HEK293 (cell line): Measurements from ENCODE around the gene VEGFA.

Experiments used
- CTCF ChIA-PET: fragments of 350-600 bp; formaldehyde crosslinking; extraction: SDS; loops from one replicate; lab custom pipeline; 2021; ENCODE audit warnings: antibody characterized with exemption; lab: Yijun Ruan, JAX
- POLR2A ChIA-PET: fragments of 300-600 bp; formaldehyde crosslinking; extraction: SDS; loops from one replicate; lab custom pipeline; 2020; ENCODE audit warnings: antibody characterized with exemption, inconsistent platforms; lab: Yijun Ruan, JAX
- H3K27ac ChIP-seq: fragments of 200-500 bp; sonication (Bioruptor generic); 2 replicates; pipeline ENCODE4 v1.5.1; 2014; ENCODE audit warnings: low read depth, low read length, control low read depth, inconsistent platforms; ENCODE audit errors: extremely low read depth
- H3K36me3 ChIP-seq, 2 experiments: fragments of 200-500 bp in 1 of 2; sonication (Bioruptor generic) in 1 of 2; 1 replicate in 1 of 2; 2 replicates in 1 of 2; pipeline ENCODE4 v1.5.1; 2014 to 2017; ENCODE audit warnings: inconsistent platforms in 2 of 2, low read length in 2 of 2; ENCODE audit not compliant: control insufficient read depth in 2 of 2, insufficient read depth in 1 of 2
- H3K4me1 ChIP-seq: fragments of 200-500 bp; sonication (Bioruptor generic); 2 replicates; pipeline ENCODE4 v1.5.1; 2014; ENCODE audit warnings: mild to moderate bottlenecking, low read length, inconsistent platforms; ENCODE audit not compliant: control insufficient read depth, insufficient read depth
- H3K4me3 ChIP-seq: 2 replicates; pipeline ENCODE4 v1.5.1; 2011; ENCODE audit warnings: low read depth, mild to moderate bottlenecking, control low read depth, low read length, moderate library complexity
- H3K9me3 ChIP-seq: fragments of 200-500 bp; sonication (Bioruptor generic); 2 replicates; pipeline ENCODE4 v1.5.1; 2014; ENCODE audit warnings: low read depth, low read length, inconsistent platforms; ENCODE audit not compliant: control insufficient read depth, insufficient read depth
- GLIS1 ChIP-seq: fragments of 450-650 bp; formaldehyde crosslinking; IDR thresholded peaks from 2 replicates; pipeline ENCODE4 v1.5.1; 2016; ENCODE audit warnings: missing biosample characterization, missing genetic modification characterization
- HOXC10 ChIP-seq: sonication (generic); formaldehyde crosslinking; IDR thresholded peaks from 2 replicates; pipeline ENCODE4 v1.8.1; 2023; ENCODE audit warnings: mild to moderate bottlenecking, missing genetic modification reagents
- KLF7 ChIP-seq: fragments of 450-650 bp; formaldehyde crosslinking; IDR thresholded peaks from 2 replicates; pipeline ENCODE4 v1.5.1; 2016; ENCODE audit warnings: missing biosample characterization, missing genetic modification characterization, borderline replicate concordance
- PBX3 ChIP-seq: sonication (generic); formaldehyde crosslinking; IDR thresholded peaks from 2 replicates; pipeline ENCODE4 v1.8.1; 2022; ENCODE audit warnings: mild to moderate bottlenecking, moderate library complexity, missing genetic modification reagents
- ZBTB11 ChIP-seq: fragments of 450-650 bp; formaldehyde crosslinking; conservative IDR thresholded peaks from 2 replicates; pipeline ENCODE4 v1.5.1; 2016; ENCODE audit warnings: low read depth, missing biosample characterization, missing genetic modification characterization
- ZBTB17 ChIP-seq: fragments of 450-650 bp; formaldehyde crosslinking; IDR thresholded peaks from 2 replicates; pipeline ENCODE4 v1.5.1; 2016; ENCODE audit warnings: missing biosample characterization, missing genetic modification characterization
- ZBTB48 ChIP-seq: fragments of 450-650 bp; formaldehyde crosslinking; IDR thresholded peaks from 2 replicates; pipeline ENCODE4 v1.5.1; 2016; ENCODE audit warnings: missing biosample characterization, missing genetic modification characterization
- ZNF26 ChIP-seq: fragments of 450-650 bp; formaldehyde crosslinking; IDR thresholded peaks from 2 replicates; pipeline ENCODE4 v1.5.1; 2016; ENCODE audit warnings: missing biosample characterization, missing genetic modification characterization
- ZNF280C ChIP-seq: fragments of 450-650 bp; formaldehyde crosslinking; IDR thresholded peaks from 2 replicates; pipeline ENCODE4 v1.5.1; 2016; ENCODE audit warnings: missing biosample characterization, missing genetic modification characterization
- ZNF324 ChIP-seq: fragments of 450-650 bp; formaldehyde crosslinking; IDR thresholded peaks from 2 replicates; pipeline ENCODE4 v1.5.1; 2016; ENCODE audit warnings: missing biosample characterization, missing genetic modification characterization
- ZNF391 ChIP-seq: fragments of 450-650 bp; formaldehyde crosslinking; IDR thresholded peaks from 2 replicates; pipeline ENCODE4 v1.5.1; 2016; ENCODE audit warnings: low read depth, missing biosample characterization, missing genetic modification characterization, borderline replicate concordance
- ZNF654 ChIP-seq: fragments of 450-650 bp; formaldehyde crosslinking; IDR thresholded peaks from 2 replicates; pipeline ENCODE4 v1.5.1; 2016; ENCODE audit warnings: low read depth, missing biosample characterization, missing genetic modification characterization
- ZNF76 ChIP-seq: fragments of 450-650 bp; formaldehyde crosslinking; IDR thresholded peaks from 2 replicates; pipeline ENCODE4; 2016; ENCODE audit warnings: low read depth, missing biosample characterization, missing genetic modification characterization, borderline replicate concordance
- ZSCAN5A ChIP-seq: fragments of 450-650 bp; formaldehyde crosslinking; IDR thresholded peaks from 2 replicates; pipeline ENCODE4 v1.5.1; 2016; ENCODE audit warnings: missing biosample characterization, missing genetic modification characterization

VEGFA gene

GRCh38 chr6:43801495-43802181 lies 31.6 kb downstream of the VEGFA start:
- H3K4me1 ChIP-seq: no peaks in the 10 kb centered on the region

More at GRCh38 chr6:43801495-43802181, 31.6 kb downstream of the VEGFA start:
- ChIA-PET CTCF (interaction anchor here (0.6 to 2.2 kb wide), 9 partner anchors 13 to 723 kb away, joined by 3 to 12 read pairs (median 4); partner anchors contain the start of gene VEGFA), POLR2A (no interaction called here)
- H3K4me3 ChIP-seq: no peak overlapping the region
- TF ChIP-seq PBX3 (CRISPR knock-in tag) (no peak), ZNF76 (tag by site-specific recombination) (no peak), ZBTB48 (no peak), ZNF324 (tag by site-specific recombination) (no peak), KLF7 (no peak), ZBTB11 (tag by site-specific recombination) (no peak), ZBTB17 (tag by site-specific recombination) (no peak), HOXC10 (CRISPR knock-in tag) (no peak), ZNF26 (no peak), ZSCAN5A (tag by site-specific recombination) (no peak), ZNF280C (tag by site-specific recombination) (no peak), GLIS1 (tag by site-specific recombination) (no peak), ZNF391 (tag by site-specific recombination) (no peak), ZNF654 (no peak)
- H3K27ac ChIP-seq: no peak overlapping the region
- H3K9me3 ChIP-seq: no peaks in the 10 kb centered on the region
- H3K36me3 ChIP-seq: no peaks in the 10 kb centered on the region
